HepG2 (cell line): ENCODE measurements around the gene POP5. TPM values are rescaled to one million over a fixed set of nuclear protein-coding genes. Genes with fewer than 3 reads are reported as not detected.

Experiments
- CBFB ChIP-seq: sonication (generic); formaldehyde crosslinking; IDR thresholded peaks from 2 replicates; pipeline ENCODE4 v1.4.0; 2020; ENCODE audit warnings: missing genetic modification reagents
- EED ChIP-seq: sonication (generic); formaldehyde crosslinking; IDR thresholded peaks from 2 replicates; pipeline ENCODE4 v1.5.0; 2020; ENCODE audit warnings: mild to moderate bottlenecking, missing genetic modification reagents
- HBP1 ChIP-seq: IDR thresholded peaks from 2 replicates; pipeline ENCODE4 v1.6.1; 2016; ENCODE audit warnings: low read depth, control low read depth
- JARID2 ChIP-seq: sonication (generic); formaldehyde crosslinking; IDR thresholded peaks from 2 replicates; pipeline ENCODE4 v1.8.1; 2023; ENCODE audit warnings: missing genetic modification reagents, inconsistent platforms; ENCODE audit not compliant: insufficient replicate concordance
- MED1 ChIP-seq: sonication (generic); formaldehyde crosslinking; IDR thresholded peaks from 2 replicates; pipeline ENCODE4 v1.4.0; 2020; ENCODE audit warnings: missing genetic modification reagents
- NFE2L1 ChIP-seq: sonication (generic); formaldehyde crosslinking; IDR thresholded peaks from 2 replicates; pipeline ENCODE4 v1.4.0; 2020; ENCODE audit warnings: missing genetic modification reagents, mild to moderate bottlenecking, borderline replicate concordance
- NFKBIZ ChIP-seq: IDR thresholded peaks from 2 replicates; pipeline ENCODE4 v1.6.1; 2018; ENCODE audit warnings: missing genetic modification reagents, missing compliant biosample characterization
- RBAK ChIP-seq: sonication (generic); formaldehyde crosslinking; IDR thresholded peaks from 2 replicates; pipeline ENCODE4 v1.5.1; 2020; ENCODE audit warnings: mild to moderate bottlenecking, missing genetic modification reagents
- RXRA ChIP-seq: sonication (generic); formaldehyde crosslinking; IDR thresholded peaks from 2 replicates; pipeline ENCODE4 v1.5.1; 2020; ENCODE audit warnings: missing genetic modification reagents
- TEAD2 ChIP-seq: sonication (generic); formaldehyde crosslinking; IDR thresholded peaks from 2 replicates; pipeline ENCODE4 v1.9.0; 2021; ENCODE audit warnings: missing genetic modification reagents
- XRCC5 ChIP-seq: fragments of 200-400 bp; formaldehyde crosslinking; optimal IDR thresholded peaks from 2 replicates; pipeline ENCODE3; 2017; ENCODE audit warnings: mild to moderate bottlenecking, low read length
- ZFAT ChIP-seq: sonication (generic); formaldehyde crosslinking; conservative IDR thresholded peaks from 2 replicates; pipeline ENCODE4 v1.8.1; 2023; ENCODE audit warnings: missing genetic modification reagents, inconsistent platforms
- ZFP90 ChIP-seq: sonication (generic); formaldehyde crosslinking; IDR thresholded peaks from 2 replicates; pipeline ENCODE4 v1.8.0; 2022; ENCODE audit warnings: missing genetic modification reagents, mild to moderate bottlenecking, inconsistent platforms, borderline replicate concordance
- ZMYM3 ChIP-seq: sonication (generic); formaldehyde crosslinking; IDR thresholded peaks from 2 replicates; pipeline ENCODE4 v1.5.1; 2020; ENCODE audit warnings: mild to moderate bottlenecking, missing genetic modification reagents
- ZNF12 ChIP-seq: sonication (generic); formaldehyde crosslinking; IDR thresholded peaks from 2 replicates; pipeline ENCODE4 v1.5.0; 2020; ENCODE audit warnings: missing genetic modification reagents
- ZNF343 ChIP-seq: sonication (generic); formaldehyde crosslinking; IDR thresholded peaks from 2 replicates; pipeline ENCODE4 v1.4.0; 2020; ENCODE audit warnings: mild to moderate bottlenecking, missing genetic modification reagents
- ZNF468 ChIP-seq: sonication (generic); formaldehyde crosslinking; IDR thresholded peaks from 2 replicates; pipeline ENCODE4 v1.8.0; 2022; ENCODE audit warnings: mild to moderate bottlenecking, moderate library complexity, missing genetic modification reagents
- ZNF569 ChIP-seq: sonication (generic); formaldehyde crosslinking; IDR thresholded peaks from 2 replicates; pipeline ENCODE4 v1.5.0; 2020; ENCODE audit warnings: mild to moderate bottlenecking, missing genetic modification reagents, moderate library complexity, borderline replicate concordance
- ZNF644 ChIP-seq: IDR thresholded peaks from 2 replicates; pipeline ENCODE4 v1.6.1; 2016; ENCODE audit warnings: low read depth
- ZNF652 ChIP-seq: IDR thresholded peaks from 2 replicates; pipeline ENCODE4 v1.6.1; 2016; ENCODE audit warnings: low read depth, borderline replicate concordance
- ZNF720 ChIP-seq: sonication (generic); formaldehyde crosslinking; IDR thresholded peaks from 2 replicates; pipeline ENCODE4 v1.4.0; 2020; ENCODE audit warnings: missing genetic modification reagents
- ZNF746 ChIP-seq: sonication (generic); formaldehyde crosslinking; IDR thresholded peaks from 2 replicates; pipeline ENCODE4 v1.8.0; 2022; ENCODE audit warnings: mild to moderate bottlenecking, missing genetic modification reagents
- polyA plus RNA-seq, 8 experiments: library from polyadenylated mRNA; depleted of rRNA in 3 of 8; stranded (reverse) in 7 of 8; unstranded in 1 of 8; fragments of >200 nt; fragmentation: Illumina TruSeq in 4 of 8; extraction: Trizol in 4 of 8; gene quantifications; 2 replicates each; pipeline versions ENCODE4 v1.2.1 to v1.2.3, GENCODE V29; 2011 to 2016; ENCODE audit warnings: low read depth in 4 of 8, missing spikeins in 1 of 8, mixed read lengths in 1 of 8; ENCODE audit not compliant: insufficient read depth in 1 of 8
- total RNA-seq, 5 experiments: library from RNA; depleted of rRNA; stranded (reverse); fragments of >200 nt; fragmentation: Illumina TruSeq; extraction: Trizol; gene quantifications; 2 replicates each; pipeline ENCODE4 v1.2.3, GENCODE V29; 2016; ENCODE audit warnings: low read depth in 1 of 5
- TF ChIP-seq, protein P1 (sequence below): sonication (generic); formaldehyde crosslinking; IDR thresholded peaks from 2 replicates; pipeline ENCODE4 v1.5.1; 2020; ENCODE audit warnings: missing genetic modification reagents, mild to moderate bottlenecking, borderline replicate concordance
- TF ChIP-seq, protein P2 (sequence below): sonication (generic); formaldehyde crosslinking; IDR thresholded peaks from 2 replicates; pipeline ENCODE4 v1.4.0; 2020; ENCODE audit warnings: missing genetic modification reagents, borderline replicate concordance
- TF ChIP-seq, protein P3 (sequence below): IDR thresholded peaks from 2 replicates; pipeline ENCODE4 v1.6.1; 2016

The POP5 gene
- total and polyA plus RNA-seq, 2 of the 13 experiments (the other 11 are each of a cell fraction or from before 2014, with no cell fraction given) = 45.6 to 61.3 TPM

- 0 out of 2 replicates have a peak, but pooled peaks have one; percentile 4 for TF ChIP-seq ZNF12
- TF ChIP-seq, protein P1, sequence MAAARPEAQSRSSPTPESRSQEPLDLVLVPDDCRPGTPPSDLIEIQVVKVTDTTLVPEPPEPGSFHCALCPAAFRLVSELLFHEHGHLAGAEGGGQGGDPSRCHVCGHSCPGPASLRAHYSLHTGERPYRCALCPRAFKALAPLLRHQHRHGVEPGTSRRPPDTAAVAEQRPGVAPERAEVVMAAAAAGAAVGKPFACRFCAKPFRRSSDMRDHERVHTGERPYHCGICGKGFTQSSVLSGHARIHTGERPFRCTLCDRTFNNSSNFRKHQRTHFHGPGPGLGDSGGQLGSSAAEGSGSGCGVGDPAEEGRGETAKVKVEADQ (CRISPR knock-in tag) = 0 out of 2 replicates have a peak, but pooled peaks have one; percentile 17
- TF ChIP-seq EED (CRISPR knock-in tag) = peak; percentile 80; the same call in 1 of the 2 replicates
- TF ChIP-seq, protein P2, sequence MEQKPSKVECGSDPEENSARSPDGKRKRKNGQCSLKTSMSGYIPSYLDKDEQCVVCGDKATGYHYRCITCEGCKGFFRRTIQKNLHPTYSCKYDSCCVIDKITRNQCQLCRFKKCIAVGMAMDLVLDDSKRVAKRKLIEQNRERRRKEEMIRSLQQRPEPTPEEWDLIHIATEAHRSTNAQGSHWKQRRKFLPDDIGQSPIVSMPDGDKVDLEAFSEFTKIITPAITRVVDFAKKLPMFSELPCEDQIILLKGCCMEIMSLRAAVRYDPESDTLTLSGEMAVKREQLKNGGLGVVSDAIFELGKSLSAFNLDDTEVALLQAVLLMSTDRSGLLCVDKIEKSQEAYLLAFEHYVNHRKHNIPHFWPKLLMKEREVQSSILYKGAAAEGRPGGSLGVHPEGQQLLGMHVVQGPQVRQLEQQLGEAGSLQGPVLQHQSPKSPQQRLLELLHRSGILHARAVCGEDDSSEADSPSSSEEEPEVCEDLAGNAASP = no peak
- no peak for TF ChIP-seq TEAD2 (CRISPR knock-in tag)
- TF ChIP-seq NFKBIZ (CRISPR knock-in tag) = no peak
- peak; percentile 42; the same call in 1 of the 2 replicates for TF ChIP-seq MED1 (CRISPR knock-in tag)
- no peak for TF ChIP-seq RBAK (CRISPR knock-in tag)
- TF ChIP-seq ZNF652 (CRISPR knock-in tag) = no peak
- no peak for TF ChIP-seq ZNF746 (CRISPR knock-in tag)
- no peak for TF ChIP-seq NFE2L1 (CRISPR knock-in tag)
- TF ChIP-seq, protein P3, sequence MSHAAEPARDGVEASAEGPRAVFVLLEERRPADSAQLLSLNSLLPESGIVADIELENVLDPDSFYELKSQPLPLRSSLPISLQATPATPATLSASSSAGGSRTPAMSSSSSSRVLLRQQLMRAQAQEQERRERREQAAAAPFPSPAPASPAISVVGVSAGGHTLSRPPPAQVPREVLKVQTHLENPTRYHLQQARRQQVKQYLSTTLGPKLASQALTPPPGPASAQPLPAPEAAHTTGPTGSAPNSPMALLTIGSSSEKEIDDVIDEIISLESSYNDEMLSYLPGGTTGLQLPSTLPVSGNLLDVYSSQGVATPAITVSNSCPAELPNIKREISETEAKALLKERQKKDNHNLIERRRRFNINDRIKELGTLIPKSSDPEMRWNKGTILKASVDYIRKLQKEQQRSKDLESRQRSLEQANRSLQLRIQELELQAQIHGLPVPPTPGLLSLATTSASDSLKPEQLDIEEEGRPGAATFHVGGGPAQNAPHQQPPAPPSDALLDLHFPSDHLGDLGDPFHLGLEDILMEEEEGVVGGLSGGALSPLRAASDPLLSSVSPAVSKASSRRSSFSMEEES (CRISPR knock-in tag) = peak; percentile 38; the same call in 1 of the 2 replicates
- TF ChIP-seq JARID2 (CRISPR knock-in tag) = no peak
- no peak for TF ChIP-seq ZFP90
- TF ChIP-seq ZNF644 (CRISPR knock-in tag) = no peak
- TF ChIP-seq CBFB = 0 out of 2 replicates have a peak, but pooled peaks have one; percentile 45
- no peak for TF ChIP-seq ZNF569
- no peak for TF ChIP-seq ZFAT (CRISPR knock-in tag)
- peak; percentile 55; the same call in 1 of the 2 replicates for TF ChIP-seq RXRA
- 0 out of 2 replicates have a peak, but pooled peaks have one; percentile 78 for TF ChIP-seq HBP1 (CRISPR knock-in tag)
- TF ChIP-seq ZMYM3 (CRISPR knock-in tag) = peak; percentile 37; the same call in 1 of the 2 replicates
- TF ChIP-seq ZNF468 = 0 out of 2 replicates have a peak, but pooled peaks have one; percentile 72
- 0 out of 2 replicates have a peak, but pooled peaks have one; percentile 12 for TF ChIP-seq ZNF720 (CRISPR knock-in tag)
- peak; percentile 75 for TF ChIP-seq XRCC5
- 0 out of 2 replicates have a peak, but pooled peaks have one; percentile 30 for TF ChIP-seq ZNF343 (CRISPR knock-in tag)
Measured at GRCh38 chr12:120580787-120581723, at the start of gene POP5 (continued).
